Pancreas (tissue), 10 donors: ENCODE results near the gene ING1. TPM values are rescaled to one million over a fixed set of nuclear protein-coding genes. Genes with fewer than 3 reads are reported as not detected.

ENCODE experiments used
- ATAC-seq, 4 donors: fragments of 200-7000 bp; cut with Tn5 transposase; one replicate each; pipeline versions ENCODE4 v1.8.0 to v1.9.1; 2020; ENCODE audit warnings: mild to moderate bottlenecking in 4 of 4, moderate library complexity in 4 of 4
- DNase-seq, 6 donors: peaks; one replicate each; pipeline ENCODE4 v3.0.0-alpha.2; 2020
- FAIRE-seq: peaks from 2 replicates; lab custom pipeline; 2012; peaks lifted over from hg19 to GRCh38; lab: Jason Lieb, UNC
- H3K27ac ChIP-seq, 4 donors: fragments of 200-600 bp; sonication (generic); 1 replicate in 3 of 4; 2 replicates in 1 of 4; pipeline versions ENCODE4 v1.5.0 to v1.8.0; 2020
- H3K27me3 ChIP-seq, 4 donors: fragments of 200-600 bp; one replicate each; pipeline ENCODE4 v1.8.0; 2021
- H3K36me3 ChIP-seq, 3 donors: fragments of 200-600 bp; sonication (generic) in 1 of 3; one replicate each; pipeline versions ENCODE4 v1.5.0 to v1.8.0; 2020 to 2021
- H3K4me1 ChIP-seq, 3 donors: fragments of 200-600 bp; one replicate each; pipeline ENCODE4 v1.8.0; 2021
- H3K4me3 ChIP-seq, 4 donors: fragments of 200-600 bp; sonication (generic) in 2 of 4; one replicate each; pipeline versions ENCODE4 v1.5.0 to v1.8.0; 2020 to 2021
- H3K9me3 ChIP-seq, 4 donors: fragments of 200-600 bp; one replicate each; pipeline ENCODE4 v1.8.0; 2021
- WGBS, 2 donors: extraction: QIAGEN DNeasy Blood & Tissue Kit; methylation state at CpG; one replicate each; pipeline ENCODE4 v1.1.7; 2013; 5-methylcytosine and 5-hydroxymethylcytosine counted together
- intact Hi-C, 3 donors: fragments of 100-400 bp; cut with DNase I; formaldehyde crosslinking; loops; one replicate each; pipeline versions ENCODE4 v1.11.1 to v1.14.2; 2022
- polyA plus RNA-seq, 2 donors: library from polyadenylated mRNA; stranded (reverse); fragments of 200-250 nt; gene quantifications; one replicate each; pipeline ENCODE4 v1.2.3, GENCODE V29; 2013
- total RNA-seq, 6 donors: library from RNA; stranded (reverse); fragmentation: NEBNext Ultra II Directional in 4 of 6; extraction: Animal tissue kit (Norgen Biotek cat#: 25700) in 4 of 6; gene quantifications; one replicate each; pipeline versions ENCODE4 v1.2.1 to v1.2.4, GENCODE V29; 2021 to 2023
- TF ChIP-seq, protein P1 (sequence below), 4 donors: fragments of 200-600 bp; sonication (generic) in 3 of 4; IDR thresholded peaks; one replicate each; pipeline versions ENCODE4 v1.5.0 to v1.8.0; 2021; ENCODE audit warnings: antibody characterized with exemption in 4 of 4
- donor health status: healthy with polysubstance abuse.
- donor health status: DM: no; HTN: no; CAD: no; lungs with moderate emphysema.
- donor health status: DM: no; HTN: no; CAD: no.
- donor health status: control.
- donor health status: control.
- donor health status: Bipolar disorder and iron deficiency.
- donor health status: DM: yes; HTN: yes; CAD: no.
- donor health status: DM: no; HTN: no; CAD: no.
- donor health status: DM: no; HTN: no; CAD: no.
- donor health status: DM: yes; HTN: yes; CAD: no.

ING1 gene
- total and polyA plus RNA-seq, 8 donors, result 4.0 to 7.7 (median 5.3) TPM

- WGBS, 2 donors, result 56 to 69% methylated on average over 4 of the region's 4 CpGs
- intact Hi-C loops, result no loop called here
- no peak for FAIRE-seq
Observed at GRCh38 chr13:110766671-110767430, 53.4 kb downstream of the ING1 start.

GRCh38 chr13:110767476-110767875, 54.0 kb downstream of the ING1 start:
- H3K27me3 ChIP-seq, result no peaks in the 10 kb centered on the region
- H3K9me3 ChIP-seq, result no peaks in the 10 kb centered on the region
- WGBS, 2 donors, result 82 to 93% methylated on average over 7 of the region's 7 CpGs
- no peak overlapping the region for H3K4me3 ChIP-seq
- FAIRE-seq (no peak), ATAC-seq (no peak), DNase-seq (no peak)
- TF ChIP-seq, protein P1, sequence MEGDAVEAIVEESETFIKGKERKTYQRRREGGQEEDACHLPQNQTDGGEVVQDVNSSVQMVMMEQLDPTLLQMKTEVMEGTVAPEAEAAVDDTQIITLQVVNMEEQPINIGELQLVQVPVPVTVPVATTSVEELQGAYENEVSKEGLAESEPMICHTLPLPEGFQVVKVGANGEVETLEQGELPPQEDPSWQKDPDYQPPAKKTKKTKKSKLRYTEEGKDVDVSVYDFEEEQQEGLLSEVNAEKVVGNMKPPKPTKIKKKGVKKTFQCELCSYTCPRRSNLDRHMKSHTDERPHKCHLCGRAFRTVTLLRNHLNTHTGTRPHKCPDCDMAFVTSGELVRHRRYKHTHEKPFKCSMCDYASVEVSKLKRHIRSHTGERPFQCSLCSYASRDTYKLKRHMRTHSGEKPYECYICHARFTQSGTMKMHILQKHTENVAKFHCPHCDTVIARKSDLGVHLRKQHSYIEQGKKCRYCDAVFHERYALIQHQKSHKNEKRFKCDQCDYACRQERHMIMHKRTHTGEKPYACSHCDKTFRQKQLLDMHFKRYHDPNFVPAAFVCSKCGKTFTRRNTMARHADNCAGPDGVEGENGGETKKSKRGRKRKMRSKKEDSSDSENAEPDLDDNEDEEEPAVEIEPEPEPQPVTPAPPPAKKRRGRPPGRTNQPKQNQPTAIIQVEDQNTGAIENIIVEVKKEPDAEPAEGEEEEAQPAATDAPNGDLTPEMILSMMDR (IDR thresholded peaks at IDR 0.05), result no peak
- H3K4me1 ChIP-seq, result no peaks in the 10 kb centered on the region
- H3K36me3 ChIP-seq, result no peaks in the 10 kb centered on the region
- intact Hi-C loops, result no loop called here
- no peak overlapping the region for H3K27ac ChIP-seq

More at GRCh38 chr13:110766671-110767430, 53.4 kb downstream of the ING1 start:
- ATAC-seq, result no peak
- H3K27ac ChIP-seq, result no peak overlapping the region
- TF ChIP-seq, protein P1 (IDR thresholded peaks at IDR 0.05), result no peak
- DNase-seq, result no peak
- H3K4me1 ChIP-seq, result no peaks in the 10 kb centered on the region
- H3K27me3 ChIP-seq, result no peaks in the 10 kb centered on the region
- H3K4me3 ChIP-seq, result no peak overlapping the region
- H3K9me3 ChIP-seq, result no peaks in the 10 kb centered on the region
- no peaks in the 10 kb centered on the region for H3K36me3 ChIP-seq

GRCh38 chr13:110769097-110769496, 55.6 kb downstream of the ING1 start:
- no peak overlapping the region for H3K27ac ChIP-seq
- no peaks in the 10 kb centered on the region for H3K27me3 ChIP-seq
- no peaks in the 10 kb centered on the region for H3K9me3 ChIP-seq
- TF ChIP-seq, protein P1 (IDR thresholded peaks at IDR 0.05), result no peak
- FAIRE-seq, result no peak
- no peak overlapping the region for H3K4me3 ChIP-seq
- ATAC-seq, result no peak
- intact Hi-C loops, result no loop called here
- no peak for DNase-seq
- H3K4me1 ChIP-seq, result no peaks in the 10 kb centered on the region
- 43 to 65% methylated on average over 3 of the region's 3 CpGs for WGBS, 2 donors
- no peaks in the 10 kb centered on the region for H3K36me3 ChIP-seq

- FAIRE-seq (no peak), DNase-seq (no peak), ATAC-seq (no peak)
- Histone ChIP-seq H3K27me3 (no peaks in the 10 kb centered on the region), H3K36me3 (no peaks in the 10 kb centered on the region), H3K4me1 (no peaks in the 10 kb centered on the region), H3K27ac (no peak overlapping the region), H3K9me3 (no peaks in the 10 kb centered on the region), H3K4me3 (no peak overlapping the region)
- TF ChIP-seq, protein P1 (IDR thresholded peaks at IDR 0.05), result no peak
- 64 to 67% methylated on average over 10 of the region's 10 CpGs for WGBS, 2 donors
- intact Hi-C loops, result no loop called here
Observed at GRCh38 chr13:110770678-110771077, 57.2 kb downstream of the ING1 start.

DNA sequence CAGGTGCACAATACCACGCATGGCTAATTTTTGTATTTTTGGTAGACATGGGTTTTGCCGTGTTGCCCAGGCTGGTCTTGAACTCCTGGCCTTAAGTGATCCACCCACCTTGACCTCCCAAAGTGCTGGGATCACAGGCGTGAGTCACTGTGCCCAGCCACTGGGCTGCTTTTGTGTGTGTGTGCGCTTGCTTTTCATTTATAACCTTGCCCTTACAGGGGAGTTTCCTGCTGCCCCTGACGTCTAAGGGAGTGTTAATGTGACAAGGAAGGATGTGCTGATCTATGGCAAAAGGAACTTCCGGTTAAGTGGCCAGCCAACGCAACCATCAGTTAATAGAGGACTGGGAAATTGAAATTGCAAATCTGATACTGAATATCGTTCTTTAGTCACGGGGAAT, 57.7 kb downstream of the ING1 start:
- 53 to 65% methylated on average over 9 of the region's 9 CpGs for WGBS, 2 donors
- FAIRE-seq, result no peak
- ATAC-seq, result no peak

More for the DNA sequence above, 57.7 kb downstream of the ING1 start:
- H3K27ac ChIP-seq, result no peak overlapping the region
- H3K36me3 ChIP-seq, result no peaks in the 10 kb centered on the region
- intact Hi-C loops, result no loop called here
- no peaks in the 10 kb centered on the region for H3K27me3 ChIP-seq
- H3K4me3 ChIP-seq, result no peak overlapping the region
- TF ChIP-seq, protein P1 (IDR thresholded peaks at IDR 0.05), result no peak
- DNase-seq, result no peak
- no peaks in the 10 kb centered on the region for H3K4me1 ChIP-seq
- no peaks in the 10 kb centered on the region for H3K9me3 ChIP-seq
